ENCODE measurements around the gene F13B.

GRCh38 chr1:197116156-197116555 is 49.1 kb upstream of the F13B start:
- TF ChIP-seq, protein P1, sequence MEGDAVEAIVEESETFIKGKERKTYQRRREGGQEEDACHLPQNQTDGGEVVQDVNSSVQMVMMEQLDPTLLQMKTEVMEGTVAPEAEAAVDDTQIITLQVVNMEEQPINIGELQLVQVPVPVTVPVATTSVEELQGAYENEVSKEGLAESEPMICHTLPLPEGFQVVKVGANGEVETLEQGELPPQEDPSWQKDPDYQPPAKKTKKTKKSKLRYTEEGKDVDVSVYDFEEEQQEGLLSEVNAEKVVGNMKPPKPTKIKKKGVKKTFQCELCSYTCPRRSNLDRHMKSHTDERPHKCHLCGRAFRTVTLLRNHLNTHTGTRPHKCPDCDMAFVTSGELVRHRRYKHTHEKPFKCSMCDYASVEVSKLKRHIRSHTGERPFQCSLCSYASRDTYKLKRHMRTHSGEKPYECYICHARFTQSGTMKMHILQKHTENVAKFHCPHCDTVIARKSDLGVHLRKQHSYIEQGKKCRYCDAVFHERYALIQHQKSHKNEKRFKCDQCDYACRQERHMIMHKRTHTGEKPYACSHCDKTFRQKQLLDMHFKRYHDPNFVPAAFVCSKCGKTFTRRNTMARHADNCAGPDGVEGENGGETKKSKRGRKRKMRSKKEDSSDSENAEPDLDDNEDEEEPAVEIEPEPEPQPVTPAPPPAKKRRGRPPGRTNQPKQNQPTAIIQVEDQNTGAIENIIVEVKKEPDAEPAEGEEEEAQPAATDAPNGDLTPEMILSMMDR (IDR thresholded peaks at IDR 0.05; ENCODE audit: poor library complexity) = no peak
- TF ChIP-seq EZH2 (IDR thresholded peaks at IDR 0.05; ENCODE audit: borderline replicate concordance) = no peak
